ENCODE data around the gene SLC6A7.

SLC6A7 gene

DNA sequence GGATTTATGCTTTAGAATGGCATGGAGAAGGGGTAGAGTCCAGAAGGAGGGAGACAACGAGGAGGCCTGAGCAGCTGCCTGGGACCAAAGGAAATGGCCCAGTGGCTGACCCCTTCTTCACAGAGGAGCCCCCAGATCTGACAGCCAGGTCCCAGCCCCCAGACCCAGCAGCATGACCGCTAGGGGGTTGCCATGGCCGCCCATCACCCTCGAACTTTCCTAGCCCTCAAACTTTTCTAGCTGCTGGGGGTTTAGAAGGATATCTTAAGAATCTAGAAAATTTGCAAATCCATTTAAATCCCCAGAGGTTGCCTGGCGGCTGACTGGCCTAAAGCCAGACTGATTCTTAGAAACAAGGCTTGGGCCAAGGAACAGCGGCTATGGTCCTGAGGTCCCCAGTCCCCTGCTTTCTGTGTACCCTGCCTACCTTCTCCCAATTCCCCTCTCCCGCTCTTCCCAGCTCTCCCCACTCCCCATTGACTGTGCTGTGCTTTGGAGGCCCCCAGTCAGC lies 35.2 kb upstream of the SLC6A7 start:
- TF ChIP-seq POLR2AphosphoS5 (IDR thresholded peaks at IDR 0.05; ENCODE audit: low read depth, low read length) (no peak), TAF1 (IDR thresholded peaks at IDR 0.05; ENCODE audit: low read depth, low read length) (no peak)
- no peak for DNase-seq (ENCODE audit: insufficient read length, low spot score)
- FAIRE-seq: no peak

DNA sequence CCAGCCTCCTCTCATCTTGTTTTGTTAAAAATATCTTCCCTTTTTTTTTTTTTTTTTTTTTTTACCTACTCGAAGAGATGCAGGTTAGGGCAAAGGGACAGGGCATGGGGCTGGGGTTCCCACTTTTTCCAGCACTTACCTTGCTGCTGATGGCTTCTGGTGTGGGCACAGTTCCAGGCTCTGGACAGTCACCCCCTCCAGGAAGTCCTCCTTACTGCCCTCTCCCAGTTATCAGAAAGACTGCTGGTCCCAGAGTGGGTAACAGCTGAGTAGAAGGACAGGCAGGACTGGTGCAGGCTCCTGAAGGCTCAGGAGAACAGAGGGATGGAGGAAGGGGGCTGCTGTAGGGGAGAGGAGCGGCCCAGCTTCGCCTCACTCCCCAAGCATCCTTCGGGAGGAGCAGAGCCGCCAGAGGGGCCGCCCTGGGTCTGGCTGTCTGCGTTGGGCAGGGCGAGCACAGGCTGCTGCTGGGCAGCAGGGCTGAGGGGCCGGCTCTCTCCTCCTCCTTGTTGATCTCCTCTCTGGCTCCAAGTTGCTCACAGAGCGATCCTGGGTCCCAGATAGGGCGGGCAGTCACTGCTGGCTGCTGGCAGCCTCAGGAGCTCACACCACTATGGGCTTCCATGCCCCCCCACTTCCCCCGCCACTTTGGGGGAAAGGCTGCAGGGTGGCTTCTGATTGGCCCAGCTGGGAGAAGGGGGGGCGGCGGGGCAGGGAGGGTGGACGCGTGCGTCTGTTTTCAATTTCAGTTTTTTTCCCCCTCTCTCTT lies 34.4 kb upstream of the SLC6A7 start, which contains the start of gene PDGFRB:
PDGFRB (minus strand) TSS at position 588 of the 769 bp plus-strand sequence. CDS start 18,798 bp downstream, outside the sequence.
- no peak for TF ChIP-seq PAX5 (IDR thresholded peaks at IDR 0.05; ENCODE audit: insufficient read depth, low read length, severe bottlenecking)
- no peak for TF ChIP-seq POLR2AphosphoS5 (IDR thresholded peaks at IDR 0.05; ENCODE audit: low read depth, low read length)
- TF ChIP-seq POLR2A (IDR thresholded peaks at IDR 0.05; ENCODE audit: low read depth, low read length): no peak
- TF ChIP-seq POU2F2 (IDR thresholded peaks at IDR 0.05; ENCODE audit: low read depth, low read length): no peak
- TF ChIP-seq TAF1 (IDR thresholded peaks at IDR 0.05; ENCODE audit: low read depth, low read length): no peak
- TF ChIP-seq SPI1 (IDR thresholded peaks at IDR 0.05; ENCODE audit: low read depth, low read length): no peak
- FAIRE-seq: peak; percentile 35
- DNase-seq (ENCODE audit: insufficient read length, low spot score): peak; percentile 67

DNA sequence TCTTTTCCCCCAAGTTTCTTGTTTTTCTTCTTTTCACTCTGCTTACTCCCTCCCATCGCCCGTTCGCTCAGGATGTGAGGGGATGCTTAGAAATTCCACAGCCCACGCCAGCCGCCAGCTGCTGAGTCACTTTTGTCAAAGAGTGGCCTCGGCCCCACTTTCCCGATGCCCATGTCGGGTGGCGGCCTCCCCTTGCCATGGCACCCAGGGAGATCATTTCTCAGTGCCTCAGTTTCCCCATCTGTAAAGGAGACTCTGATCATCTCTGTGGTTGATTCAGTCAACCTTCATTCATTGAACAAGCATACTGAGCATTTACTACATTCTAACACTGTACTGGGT lies 33.9 kb upstream of the SLC6A7 start:
- TF ChIP-seq SPI1 (IDR thresholded peaks at IDR 0.05; ENCODE audit: low read depth, low read length) (no peak), PAX5 (IDR thresholded peaks at IDR 0.05; ENCODE audit: insufficient read depth, low read length, severe bottlenecking) (no peak), POLR2A (IDR thresholded peaks at IDR 0.05; ENCODE audit: low read depth, low read length) (no peak), TAF1 (IDR thresholded peaks at IDR 0.05; ENCODE audit: low read depth, low read length) (no peak), POU2F2 (IDR thresholded peaks at IDR 0.05; ENCODE audit: low read depth, low read length) (no peak), POLR2AphosphoS5 (IDR thresholded peaks at IDR 0.05; ENCODE audit: low read depth, low read length) (no peak)
- no peak for FAIRE-seq
- DNase-seq (ENCODE audit: insufficient read length, low spot score): no peak

DNA sequence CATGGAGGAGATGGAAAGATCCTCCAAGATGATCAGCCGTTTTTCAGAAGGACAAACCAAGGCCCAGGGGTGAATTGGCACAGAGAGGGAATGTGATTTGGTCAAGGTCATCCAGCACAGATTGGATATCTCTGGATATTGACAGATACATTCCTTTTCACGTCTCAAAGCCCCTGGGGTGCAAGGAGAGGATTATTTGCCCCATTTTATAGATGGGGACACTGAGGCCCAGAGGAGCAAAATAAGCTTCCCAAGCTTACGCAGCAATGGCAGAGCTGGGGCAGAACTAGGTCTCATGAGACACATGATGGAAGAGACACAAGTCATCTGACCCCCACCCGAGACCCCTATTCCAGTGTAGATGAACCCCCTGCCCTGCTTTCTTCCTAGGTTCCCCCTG lies 33.3 kb upstream of the SLC6A7 start:
- no peak for TF ChIP-seq PAX5 (IDR thresholded peaks at IDR 0.05; ENCODE audit: insufficient read depth, low read length, severe bottlenecking)
- no peak for TF ChIP-seq SPI1 (IDR thresholded peaks at IDR 0.05; ENCODE audit: low read depth, low read length)
- TF ChIP-seq POU2F2 (IDR thresholded peaks at IDR 0.05; ENCODE audit: low read depth, low read length): no peak
- TF ChIP-seq TAF1 (IDR thresholded peaks at IDR 0.05; ENCODE audit: low read depth, low read length): no peak
- no peak for TF ChIP-seq POLR2A (IDR thresholded peaks at IDR 0.05; ENCODE audit: low read depth, low read length)
- no peak for TF ChIP-seq POLR2AphosphoS5 (IDR thresholded peaks at IDR 0.05; ENCODE audit: low read depth, low read length)
- DNase-seq (ENCODE audit: insufficient read length, low spot score): no peak
- peak; percentile 5 for FAIRE-seq

DNA sequence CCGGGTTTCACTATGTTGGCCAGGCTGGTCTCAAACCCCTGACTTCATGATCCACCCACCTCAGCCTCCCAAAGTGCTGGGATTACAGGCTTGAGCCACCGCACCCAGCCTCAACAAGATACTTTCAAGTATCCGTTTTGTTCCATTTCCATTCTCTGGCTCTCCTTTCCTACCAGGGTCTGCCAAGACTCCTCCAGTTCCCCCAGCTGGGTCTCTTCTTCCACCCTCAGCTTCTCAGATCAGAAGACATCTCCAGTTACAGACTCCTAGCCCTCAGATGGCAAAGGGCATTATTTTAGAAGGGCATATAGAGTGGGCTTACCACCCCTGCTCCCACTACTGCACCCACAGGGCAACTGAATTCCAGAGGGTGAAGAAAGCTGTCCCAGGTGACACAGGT lies 32.7 kb upstream of the SLC6A7 start:
- TF ChIP-seq TAF1 (IDR thresholded peaks at IDR 0.05; ENCODE audit: low read depth, low read length) (no peak), POLR2AphosphoS5 (IDR thresholded peaks at IDR 0.05; ENCODE audit: low read depth, low read length) (no peak), POU2F2 (IDR thresholded peaks at IDR 0.05; ENCODE audit: low read depth, low read length) (no peak), PAX5 (IDR thresholded peaks at IDR 0.05; ENCODE audit: insufficient read depth, low read length, severe bottlenecking) (no peak), POLR2A (IDR thresholded peaks at IDR 0.05; ENCODE audit: low read depth, low read length) (no peak), SPI1 (IDR thresholded peaks at IDR 0.05; ENCODE audit: low read depth, low read length) (no peak)
- no peak for FAIRE-seq
- no peak for DNase-seq (ENCODE audit: insufficient read length, low spot score)

DNA sequence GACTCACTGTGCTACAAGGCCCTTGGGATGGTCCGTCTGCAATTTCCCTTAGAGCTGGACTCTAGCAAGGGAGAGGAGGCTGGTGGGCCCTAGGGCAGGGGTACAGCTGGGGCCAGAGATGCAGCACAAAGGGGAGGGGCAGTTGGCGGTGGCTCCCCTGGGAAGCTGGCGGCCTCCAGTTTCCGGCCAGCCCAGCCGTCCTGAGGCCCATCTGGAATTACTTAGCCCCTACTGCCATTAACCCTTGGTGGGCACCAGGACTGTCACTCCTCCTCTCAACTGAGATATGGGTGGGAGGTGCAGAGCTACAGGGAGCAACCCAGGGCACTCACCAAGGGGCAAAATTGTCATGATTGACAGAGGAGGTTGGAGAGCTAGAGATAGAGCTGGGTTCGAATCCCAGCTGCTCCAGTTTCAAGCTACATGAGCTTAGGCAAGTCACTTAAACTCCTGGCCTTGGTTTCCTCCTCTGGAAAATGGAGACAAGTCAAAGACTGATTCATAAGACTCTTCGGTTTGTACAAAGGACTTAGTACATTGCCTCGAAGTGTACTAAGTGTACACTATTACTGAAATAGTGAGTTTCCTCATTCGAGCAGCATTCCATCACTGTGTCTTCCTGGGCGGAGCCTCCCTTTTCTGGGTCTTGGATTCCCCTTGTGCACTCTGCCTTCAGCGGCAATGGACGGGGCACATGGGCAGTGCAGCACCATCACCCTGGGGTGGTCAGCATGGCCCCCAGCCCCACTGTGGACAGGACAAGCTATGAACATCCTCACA lies 31.5 kb upstream of the SLC6A7 start:
- FAIRE-seq: no peak

DNA sequence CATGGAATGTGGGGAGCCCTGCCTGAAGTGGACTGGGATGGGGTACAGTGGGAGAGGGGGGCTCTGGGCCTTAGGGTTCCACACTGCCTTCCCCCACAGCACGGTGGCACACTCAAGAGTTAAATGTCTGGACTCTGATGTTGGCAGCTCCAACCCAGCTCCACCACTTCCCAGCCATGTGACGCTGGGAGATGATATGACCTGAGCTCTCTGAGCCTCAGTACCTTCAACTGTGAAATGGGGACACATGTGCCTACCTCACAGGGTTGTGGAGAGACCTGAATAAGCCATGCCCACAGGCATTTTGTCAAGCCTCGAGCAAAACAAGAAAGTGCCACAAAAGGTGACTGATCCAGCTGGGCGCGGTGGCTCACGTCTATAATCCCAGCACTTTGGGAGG lies 30.8 kb upstream of the SLC6A7 start:
- TF ChIP-seq SPI1 (IDR thresholded peaks at IDR 0.05; ENCODE audit: low read depth, low read length) (no peak), POLR2AphosphoS5 (IDR thresholded peaks at IDR 0.05; ENCODE audit: low read depth, low read length) (no peak), POLR2A (IDR thresholded peaks at IDR 0.05; ENCODE audit: low read depth, low read length) (no peak), TAF1 (IDR thresholded peaks at IDR 0.05; ENCODE audit: low read depth, low read length) (no peak), PAX5 (IDR thresholded peaks at IDR 0.05; ENCODE audit: insufficient read depth, low read length, severe bottlenecking) (no peak), POU2F2 (IDR thresholded peaks at IDR 0.05; ENCODE audit: low read depth, low read length) (no peak)
- DNase-seq (ENCODE audit: insufficient read length, low spot score): no peak
- no peak for FAIRE-seq

More for the DNA sequence above, 31.5 kb upstream of the SLC6A7 start:
- TF ChIP-seq SPI1 (IDR thresholded peaks at IDR 0.05; ENCODE audit: low read depth, low read length): no peak
- TF ChIP-seq TAF1 (IDR thresholded peaks at IDR 0.05; ENCODE audit: low read depth, low read length): no peak
- TF ChIP-seq PAX5 (IDR thresholded peaks at IDR 0.05; ENCODE audit: insufficient read depth, low read length, severe bottlenecking): no peak
- no peak for TF ChIP-seq POU2F2 (IDR thresholded peaks at IDR 0.05; ENCODE audit: low read depth, low read length)
- no peak for TF ChIP-seq POLR2A (IDR thresholded peaks at IDR 0.05; ENCODE audit: low read depth, low read length)
- TF ChIP-seq POLR2AphosphoS5 (IDR thresholded peaks at IDR 0.05; ENCODE audit: low read depth, low read length): no peak
- DNase-seq (ENCODE audit: insufficient read length, low spot score): no peak

DNA sequence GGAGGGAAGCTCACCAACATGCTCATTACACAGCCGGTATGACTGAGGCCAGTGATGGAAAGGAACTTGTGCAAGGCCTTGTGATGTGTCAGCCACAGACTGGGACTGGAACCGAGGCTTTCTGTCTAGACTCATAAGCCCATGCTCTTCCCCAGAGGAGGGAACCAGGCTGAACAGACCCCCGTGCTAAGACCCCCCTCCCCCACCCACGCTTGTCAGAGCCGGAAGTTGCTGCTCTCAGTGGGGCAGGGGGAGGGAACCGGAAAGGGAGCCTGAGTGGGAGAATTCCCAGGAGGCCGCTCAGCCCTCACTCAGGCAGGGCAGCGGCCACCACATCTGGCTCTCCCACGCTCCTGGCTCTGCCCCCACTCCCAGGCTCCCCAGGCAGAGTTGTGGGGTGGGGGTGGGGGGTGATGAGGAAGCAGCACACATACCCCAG lies 30.1 kb upstream of the SLC6A7 start:
- DNase-seq (ENCODE audit: insufficient read length, low spot score) (no peak), FAIRE-seq (peak; percentile 31)
- TF ChIP-seq PAX5 (IDR thresholded peaks at IDR 0.05; ENCODE audit: insufficient read depth, low read length, severe bottlenecking) (no peak), SPI1 (IDR thresholded peaks at IDR 0.05; ENCODE audit: low read depth, low read length) (no peak), POU2F2 (IDR thresholded peaks at IDR 0.05; ENCODE audit: low read depth, low read length) (no peak), POLR2A (IDR thresholded peaks at IDR 0.05; ENCODE audit: low read depth, low read length) (no peak), TAF1 (IDR thresholded peaks at IDR 0.05; ENCODE audit: low read depth, low read length) (no peak), POLR2AphosphoS5 (IDR thresholded peaks at IDR 0.05; ENCODE audit: low read depth, low read length) (no peak)

DNA sequence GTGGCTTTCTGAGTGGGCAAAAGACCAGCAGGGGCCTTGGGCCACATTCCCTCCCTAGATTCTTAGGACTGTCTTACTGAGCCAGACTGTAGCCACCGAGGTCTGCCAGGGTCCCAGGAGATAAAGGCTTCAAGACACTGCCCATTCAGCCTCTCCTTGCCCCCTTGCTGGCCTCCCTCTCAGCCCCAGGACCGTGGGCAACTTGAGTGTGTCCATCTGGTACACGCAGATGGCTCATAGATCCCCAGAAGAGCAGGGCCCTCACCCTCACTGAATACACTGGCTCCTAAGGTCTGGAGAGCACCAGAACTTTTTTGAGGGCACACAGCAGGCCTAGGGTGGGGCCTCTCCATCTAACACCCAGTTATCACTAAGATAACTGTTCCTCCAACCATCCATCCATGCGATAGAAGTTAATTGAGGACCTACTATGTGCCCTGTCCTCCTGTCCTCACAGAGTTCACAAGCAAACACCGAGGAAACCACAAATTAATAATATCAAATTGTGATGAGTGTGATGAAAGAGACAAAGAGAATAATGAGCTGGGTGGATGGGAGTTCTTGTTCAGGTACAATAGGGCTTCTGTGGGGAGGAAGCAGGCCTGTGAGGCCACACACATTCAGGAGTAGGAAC lies 29.3 kb upstream of the SLC6A7 start:
- TF ChIP-seq POU2F2 (IDR thresholded peaks at IDR 0.05; ENCODE audit: low read depth, low read length) (no peak), SPI1 (IDR thresholded peaks at IDR 0.05; ENCODE audit: low read depth, low read length) (no peak), TAF1 (IDR thresholded peaks at IDR 0.05; ENCODE audit: low read depth, low read length) (no peak), POLR2A (IDR thresholded peaks at IDR 0.05; ENCODE audit: low read depth, low read length) (no peak), POLR2AphosphoS5 (IDR thresholded peaks at IDR 0.05; ENCODE audit: low read depth, low read length) (no peak), PAX5 (IDR thresholded peaks at IDR 0.05; ENCODE audit: insufficient read depth, low read length, severe bottlenecking) (no peak)
- no peak for FAIRE-seq

More for the DNA sequence above, 29.3 kb upstream of the SLC6A7 start:
- DNase-seq (ENCODE audit: insufficient read length, low spot score): no peak
